HCT116 (cell line): ENCODE data around the gene ABCA8. TPM values are rescaled to one million over a fixed set of nuclear protein-coding genes. Genes with fewer than 3 reads are reported as not detected.

ENCODE experiments used
- ATAC-seq: fragments of 200-7000 bp; cut with Tn5 transposase; 2 replicates; pipeline ENCODE4 v1.9.1; 2020; ENCODE audit warnings: mild to moderate bottlenecking, moderate library complexity
- BruUV-seq: library from RNA; stranded (reverse); fragments of 400-500 nt; replicated peaks from 2 replicates; lab custom pipeline; 2021; lab: Mats Ljungman, UMichigan
- CTCF ChIA-PET: fragments of 300-600 bp; sonication (Branson Sonifier 250); formaldehyde crosslinking; loops from one replicate; lab custom pipeline; 2021; ENCODE audit warnings: antibody characterized with exemption; lab: Charles Lee
- POLR2A ChIA-PET: fragments of 300-600, 350-600 bp; sonication (Branson Sonifier 250); formaldehyde crosslinking; loops from one replicate; lab custom pipeline; 2021; ENCODE audit warnings: antibody characterized with exemption; lab: Charles Lee
- RAD21 ChIA-PET, 2 experiments: fragments of 300-600 bp; sonication (Branson Sonifier 250); formaldehyde crosslinking; loops; one replicate each; lab custom pipeline; 2023; ENCODE audit warnings: low total read pairs in 2 of 2; ENCODE audit not compliant: uncharacterized antibody in 2 of 2, unreplicated experiment in 2 of 2, low non-redundant PET in 1 of 2; lab: Charles Lee
- DNase-seq: peaks from one replicate; pipeline ENCODE4 v3.0.0-alpha.2; 2010; ENCODE audit warnings: low read depth, low spot score
- H2AFZ ChIP-seq: fragments of 200-600 bp; shearing (Covaris generic), sonication (generic); 2 replicates; pipeline ENCODE4 v1.6.1; 2017; ENCODE audit warnings: low read depth, mixed run types, mixed read lengths, antibody characterized with exemption, low read length; ENCODE audit not compliant: poor library complexity, severe bottlenecking
- H3K27ac ChIP-seq: 2 replicates; pipeline ENCODE4 v1.5.1; 2012; ENCODE audit warnings: low read depth, low read length
- H3K27me3 ChIP-seq: fragments of 200-600 bp; sonication (generic); 2 replicates; pipeline ENCODE4 v1.6.1; 2016; ENCODE audit warnings: mixed run types, low read length, mixed read lengths; ENCODE audit not compliant: insufficient read depth
- H3K36me3 ChIP-seq, 2 experiments: fragments of 200-500 bp in 1 of 2; fragments of 200-600 bp in 1 of 2; sonication (Bioruptor generic) in 1 of 2; sonication (generic) in 1 of 2; 2 replicates each; pipeline versions ENCODE4 v1.5.1 to v1.6.1; 2014 to 2016; ENCODE audit warnings: low read length in 2 of 2, inconsistent platforms in 1 of 2, mixed read lengths in 1 of 2, mixed run types in 1 of 2; ENCODE audit not compliant: insufficient read depth in 2 of 2, control insufficient read depth in 1 of 2
- H3K4me1 ChIP-seq, 2 experiments: fragments of 200-600 bp in 1 of 2; sonication (generic) in 1 of 2; 2 replicates each; pipeline versions ENCODE4 v1.5.1 to v1.6.1; 2012 to 2017; ENCODE audit warnings: low read length in 2 of 2, inconsistent platforms in 1 of 2, mild to moderate bottlenecking in 1 of 2, mixed read lengths in 1 of 2, mixed run types in 1 of 2, moderate library complexity in 1 of 2; ENCODE audit not compliant: insufficient read depth in 2 of 2, control insufficient read depth in 1 of 2
- H3K4me2 ChIP-seq: fragments of 200-600 bp; sonication (generic); 2 replicates; pipeline ENCODE4 v1.6.1; 2017; ENCODE audit warnings: mixed run types, low read length, mixed read lengths
- H3K4me3 ChIP-seq, 2 experiments: fragments of 200-600 bp in 1 of 2; sonication (generic) in 1 of 2; replicated peaks in 1 of 2; 2 replicates each; pipeline ENCODE4 v1.5.1; 2011 to 2016; ENCODE audit warnings: low read length in 2 of 2, control low read depth in 1 of 2, low read depth in 1 of 2, mild to moderate bottlenecking in 1 of 2, mixed read lengths in 1 of 2, mixed run types in 1 of 2
- H3K79me2 ChIP-seq: fragments of 200-600 bp; sonication (generic); 2 replicates; pipeline ENCODE4 v1.6.1; 2017; ENCODE audit warnings: mild to moderate bottlenecking, mixed run types, low read length, moderate library complexity, mixed read lengths; ENCODE audit not compliant: insufficient read depth
- H3K9ac ChIP-seq: fragments of 200-600 bp; sonication (generic); 2 replicates; pipeline ENCODE4 v1.6.1; 2016; ENCODE audit warnings: low read length, mixed read lengths
- H3K9me2 ChIP-seq: fragments of 200-600 bp; sonication (generic), shearing (Covaris generic); 2 replicates; pipeline ENCODE4 v1.6.1; 2017; ENCODE audit warnings: mixed run types, mild to moderate bottlenecking, moderate library complexity; ENCODE audit not compliant: insufficient read depth
- H3K9me3 ChIP-seq, 2 experiments: fragments of 200-500 bp in 1 of 2; fragments of 200-600 bp in 1 of 2; sonication (Bioruptor generic) in 1 of 2; sonication (generic) in 1 of 2; 2 replicates each; pipeline ENCODE4 v1.6.1; 2014 to 2017; ENCODE audit warnings: low read length in 2 of 2, mixed read lengths in 2 of 2, inconsistent platforms in 1 of 2, low read depth in 1 of 2, mild to moderate bottlenecking in 1 of 2, mixed run types in 1 of 2, moderate library complexity in 1 of 2; ENCODE audit not compliant: control insufficient read depth in 1 of 2, insufficient read depth in 1 of 2
- H4K20me1 ChIP-seq: fragments of 200-600 bp; sonication (generic), shearing (Covaris generic); 2 replicates; pipeline ENCODE4 v1.6.1; 2017; ENCODE audit warnings: mixed run types, mild to moderate bottlenecking, moderate library complexity; ENCODE audit not compliant: insufficient read depth
- CBX3 ChIP-seq: IDR thresholded peaks from 2 replicates; pipeline ENCODE4 v1.6.1; 2012; ENCODE audit warnings: low read depth
- EGR1 ChIP-seq: IDR thresholded peaks from 2 replicates; pipeline ENCODE4 v1.6.1; 2012; ENCODE audit warnings: low read depth
- ELF1 ChIP-seq: IDR thresholded peaks from 2 replicates; pipeline ENCODE4 v1.6.1; 2012; ENCODE audit warnings: low read depth, borderline replicate concordance
- EZH2 ChIP-seq: fragments of 200-600 bp; sonication (generic); IDR thresholded peaks from 2 replicates; pipeline ENCODE4 v1.6.1; 2017; ENCODE audit warnings: antibody characterized with exemption, mixed run types
- EZH2phosphoT487 ChIP-seq: fragments of 200-600 bp; IDR thresholded peaks from 2 replicates; pipeline ENCODE4 v1.6.1; 2018; ENCODE audit warnings: antibody characterized with exemption, borderline replicate concordance
- FOSL1 ChIP-seq: IDR thresholded peaks from 2 replicates; pipeline ENCODE4 v1.6.1; 2012; ENCODE audit warnings: low read depth
- JUND ChIP-seq: IDR thresholded peaks from 2 replicates; pipeline ENCODE4 v1.6.1; 2012
- POLR2A ChIP-seq: IDR thresholded peaks from 2 replicates; pipeline ENCODE4 v1.7.0; 2011; ENCODE audit warnings: borderline replicate concordance; ENCODE audit not compliant: insufficient read depth, insufficient read length; ENCODE audit errors: extremely low read depth
- POLR2AphosphoS5 ChIP-seq: IDR thresholded peaks from 2 replicates; pipeline ENCODE4 v1.6.1; 2011; ENCODE audit warnings: mild to moderate bottlenecking, low read depth, low read length, moderate library complexity
- RAD21 ChIP-seq: IDR thresholded peaks from 2 replicates; pipeline ENCODE4 v1.6.1; 2012; ENCODE audit warnings: low read depth, mild to moderate bottlenecking
- SRF ChIP-seq: IDR thresholded peaks from 2 replicates; pipeline ENCODE4 v1.6.1; 2012; ENCODE audit warnings: low read depth
- TCF7L2 ChIP-seq: IDR thresholded peaks from 2 replicates; pipeline ENCODE4 v1.7.0; 2011; ENCODE audit warnings: borderline replicate concordance, inconsistent platforms; ENCODE audit not compliant: insufficient read depth, insufficient read length; ENCODE audit errors: extremely low read depth
- YY1 ChIP-seq: IDR thresholded peaks from 2 replicates; pipeline ENCODE4 v1.6.1; 2011; ENCODE audit warnings: low read length, low read depth, moderate library complexity, mild to moderate bottlenecking; ENCODE audit not compliant: insufficient replicate concordance; ENCODE audit errors: extremely low read depth
- ZFX ChIP-seq: fragments of 450-650 bp; IDR thresholded peaks from 2 replicates; pipeline ENCODE4 v1.6.1; 2017
- ZNF274 ChIP-seq: fragments of 200-500 bp; sonication (Bioruptor generic); IDR thresholded peaks from 2 replicates; pipeline ENCODE4 v1.6.1; 2014; ENCODE audit warnings: mild to moderate bottlenecking, low read depth, low read length, inconsistent platforms
- intact Hi-C: fragments of 100-400 bp; cut with micrococcal nuclease; formaldehyde crosslinking; loops from 2 replicates; pipeline ENCODE4 v1.10.0; 2022
- total RNA-seq: library from RNA; stranded (reverse); gene quantifications from one replicate; pipeline ENCODE4 v1.2.1, GENCODE V29; 2021; ENCODE audit not compliant: unreplicated experiment
- TF ChIP-seq, protein P1 (sequence below), 3 experiments: fragments of 200-600 bp in 1 of 3; sonication (generic) in 1 of 3; IDR thresholded peaks in 2 of 3; conservative IDR thresholded peaks in 1 of 3; 2 replicates each; pipeline ENCODE4 v1.5.1; 2012 to 2017; ENCODE audit warnings: low read depth in 2 of 3, low read length in 2 of 3, antibody characterized with exemption in 1 of 3, borderline replicate concordance in 1 of 3, control low read depth in 1 of 3, mild to moderate bottlenecking in 1 of 3, mixed read lengths in 1 of 3, mixed run types in 1 of 3, moderate library complexity in 1 of 3; ENCODE audit not compliant: insufficient read depth in 1 of 3
- TF ChIP-seq, protein P2 (sequence below): IDR thresholded peaks from 2 replicates; pipeline ENCODE4 v1.6.1; 2012

The ABCA8 gene
- total RNA-seq, 1 experiment from 2014 or later: 0.44 TPM

DNA sequence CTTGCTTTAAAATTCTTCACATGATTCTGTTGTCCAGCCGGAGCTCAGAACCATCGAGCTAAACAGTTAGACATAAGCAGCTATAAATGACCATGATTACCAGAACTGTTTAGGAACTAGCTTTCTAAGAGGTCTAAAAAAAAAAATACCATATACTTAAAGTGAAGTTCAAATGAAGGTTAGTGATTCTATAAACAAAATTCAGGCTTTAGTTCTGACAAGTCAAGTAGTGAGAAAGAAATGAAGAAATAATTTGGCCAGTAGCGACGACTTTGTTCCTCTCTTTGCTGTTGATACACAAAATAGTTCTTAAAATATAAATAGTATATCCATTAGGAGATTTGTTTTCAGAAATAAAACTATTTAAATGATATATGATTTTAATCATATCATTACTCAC lies 27.7 kb downstream of the ABCA8 start:
- no peaks in the 10 kb centered on the region for H3K9me3 ChIP-seq
- H3K9ac ChIP-seq: no peak overlapping the region
- CTCF ChIA-PET: no interaction called here
- H3K27ac ChIP-seq: no peak overlapping the region
- no peaks in the 10 kb centered on the region for H3K79me2 ChIP-seq
- BruUV-seq: no TSS peak
- POLR2A ChIA-PET: no interaction called here
- H3K27me3 ChIP-seq: no peaks in the 10 kb centered on the region
- H2AFZ ChIP-seq: no peak overlapping the region
- H3K4me3 ChIP-seq: no peak overlapping the region
- TF ChIP-seq RAD21 (no peak), ELF1 (no peak), CBX3 (no peak), EGR1 (no peak), ZFX (no peak), POLR2AphosphoS5 (no peak), YY1 (no peak), TCF7L2 (no peak), EZH2 (no peak), JUND (no peak), EZH2phosphoT487 (no peak), SRF (no peak), ZNF274 (no peak), POLR2A (no peak), FOSL1 (no peak)
- TF ChIP-seq, protein P1, sequence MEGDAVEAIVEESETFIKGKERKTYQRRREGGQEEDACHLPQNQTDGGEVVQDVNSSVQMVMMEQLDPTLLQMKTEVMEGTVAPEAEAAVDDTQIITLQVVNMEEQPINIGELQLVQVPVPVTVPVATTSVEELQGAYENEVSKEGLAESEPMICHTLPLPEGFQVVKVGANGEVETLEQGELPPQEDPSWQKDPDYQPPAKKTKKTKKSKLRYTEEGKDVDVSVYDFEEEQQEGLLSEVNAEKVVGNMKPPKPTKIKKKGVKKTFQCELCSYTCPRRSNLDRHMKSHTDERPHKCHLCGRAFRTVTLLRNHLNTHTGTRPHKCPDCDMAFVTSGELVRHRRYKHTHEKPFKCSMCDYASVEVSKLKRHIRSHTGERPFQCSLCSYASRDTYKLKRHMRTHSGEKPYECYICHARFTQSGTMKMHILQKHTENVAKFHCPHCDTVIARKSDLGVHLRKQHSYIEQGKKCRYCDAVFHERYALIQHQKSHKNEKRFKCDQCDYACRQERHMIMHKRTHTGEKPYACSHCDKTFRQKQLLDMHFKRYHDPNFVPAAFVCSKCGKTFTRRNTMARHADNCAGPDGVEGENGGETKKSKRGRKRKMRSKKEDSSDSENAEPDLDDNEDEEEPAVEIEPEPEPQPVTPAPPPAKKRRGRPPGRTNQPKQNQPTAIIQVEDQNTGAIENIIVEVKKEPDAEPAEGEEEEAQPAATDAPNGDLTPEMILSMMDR (IDR thresholded peaks at IDR 0.05 in 2 of 3, conservative IDR thresholded peaks at IDR 0.05 in 1 of 3; ENCODE audit: borderline replicate concordance in 1 of 3, insufficient read depth in 1 of 3, low read depth in 2 of 3, low read length in 2 of 3): no peak
- TF ChIP-seq, protein P2, sequence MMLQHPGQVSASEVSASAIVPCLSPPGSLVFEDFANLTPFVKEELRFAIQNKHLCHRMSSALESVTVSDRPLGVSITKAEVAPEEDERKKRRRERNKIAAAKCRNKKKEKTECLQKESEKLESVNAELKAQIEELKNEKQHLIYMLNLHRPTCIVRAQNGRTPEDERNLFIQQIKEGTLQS: no peak
- H3K9me2 ChIP-seq: no peaks in the 10 kb centered on the region
- RAD21 ChIA-PET: no interaction called here
- no peaks in the 10 kb centered on the region for H3K36me3 ChIP-seq
- intact Hi-C loops: no loop called here
- ATAC-seq (no peak), DNase-seq (no peak)
- H3K4me1 ChIP-seq: no peaks in the 10 kb centered on the region
- H4K20me1 ChIP-seq: no peaks in the 10 kb centered on the region
- H3K4me2 ChIP-seq: no peak overlapping the region
